Forelimb muscle (tissue), 1 donor: ENCODE results near the gene RGS3. TPM values are rescaled to one million over a fixed set of nuclear protein-coding genes. Genes with fewer than 3 reads are reported as not detected.

ENCODE experiments used
- DNase-seq: peaks from one replicate; pipeline ENCODE4 v3.0.0-alpha.2; 2013; ENCODE audit warnings: low read depth
- polyA plus RNA-seq: library from polyadenylated mRNA; unstranded; fragments of 120-200 nt; gene quantifications from one replicate; pipeline ENCODE4 v1.2.1, GENCODE V29; 2013; ENCODE audit not compliant: insufficient read length

Gene RGS3
- polyA plus RNA-seq, 1 donor: 32.6 TPM

- DNase-seq: no peak
Measured at GRCh38 chr9:113530022-113530635, 66.6 kb downstream of the RGS3 start.

- DNase-seq: no peak
Measured at GRCh38 chr9:113530942-113531341, 67.4 kb downstream of the RGS3 start.

GRCh38 chr9:113531919-113532808, 68.6 kb downstream of the RGS3 start:
- no peak for DNase-seq

GRCh38 chr9:113532809-113533190, 69.3 kb downstream of the RGS3 start:
- DNase-seq: no peak

GRCh38 chr9:113533335-113534225, 70.1 kb downstream of the RGS3 start:
- DNase-seq: no peak

GRCh38 chr9:113535756-113536155, 72.2 kb downstream of the RGS3 start:
- no peak for DNase-seq

- no peak for DNase-seq
Measured at GRCh38 chr9:113536166-113536482, 72.6 kb downstream of the RGS3 start.

- DNase-seq: no peak
Measured at GRCh38 chr9:113536483-113537228, 73.1 kb downstream of the RGS3 start.

- DNase-seq: no peak
Measured at GRCh38 chr9:113537229-113537810, 73.8 kb downstream of the RGS3 start.

- no peak for DNase-seq
Measured at GRCh38 chr9:113538131-113538530, 74.6 kb downstream of the RGS3 start.

GRCh38 chr9:113538701-113539430, 75.3 kb downstream of the RGS3 start:
- no peak for DNase-seq

GRCh38 chr9:113540466-113540865, 76.9 kb downstream of the RGS3 start:
- no peak for DNase-seq

GRCh38 chr9:113541019-113541900, 77.7 kb downstream of the RGS3 start:
- DNase-seq: no peak

- no peak for DNase-seq
Measured at GRCh38 chr9:113542006-113542405, 78.5 kb downstream of the RGS3 start.

GRCh38 chr9:113542741-113543140, 79.2 kb downstream of the RGS3 start:
- no peak for DNase-seq

GRCh38 chr9:113543296-113543981, 79.9 kb downstream of the RGS3 start:
- DNase-seq: no peak

GRCh38 chr9:113543982-113544303, 80.4 kb downstream of the RGS3 start:
- no peak for DNase-seq

GRCh38 chr9:113545068-113545467, 81.5 kb downstream of the RGS3 start:
- DNase-seq: no peak

- DNase-seq: no peak
Measured at GRCh38 chr9:113546566-113546965, 83.0 kb downstream of the RGS3 start.
